GM19240 (cell line): Measurements from ENCODE around the gene TNFRSF12A.
"Not testable (repeated sequence)": the region's sequence is repeated elsewhere in the genome, so short reads cannot be mapped to it uniquely, and the experiment has no call there.

ENCODE experiments used
- DNase-seq: peaks from one replicate; pipeline ENCODE4 v3.0.0; 2011; ENCODE audit warnings: low spot score; ENCODE audit not compliant: insufficient read length

TNFRSF12A gene

DNA sequence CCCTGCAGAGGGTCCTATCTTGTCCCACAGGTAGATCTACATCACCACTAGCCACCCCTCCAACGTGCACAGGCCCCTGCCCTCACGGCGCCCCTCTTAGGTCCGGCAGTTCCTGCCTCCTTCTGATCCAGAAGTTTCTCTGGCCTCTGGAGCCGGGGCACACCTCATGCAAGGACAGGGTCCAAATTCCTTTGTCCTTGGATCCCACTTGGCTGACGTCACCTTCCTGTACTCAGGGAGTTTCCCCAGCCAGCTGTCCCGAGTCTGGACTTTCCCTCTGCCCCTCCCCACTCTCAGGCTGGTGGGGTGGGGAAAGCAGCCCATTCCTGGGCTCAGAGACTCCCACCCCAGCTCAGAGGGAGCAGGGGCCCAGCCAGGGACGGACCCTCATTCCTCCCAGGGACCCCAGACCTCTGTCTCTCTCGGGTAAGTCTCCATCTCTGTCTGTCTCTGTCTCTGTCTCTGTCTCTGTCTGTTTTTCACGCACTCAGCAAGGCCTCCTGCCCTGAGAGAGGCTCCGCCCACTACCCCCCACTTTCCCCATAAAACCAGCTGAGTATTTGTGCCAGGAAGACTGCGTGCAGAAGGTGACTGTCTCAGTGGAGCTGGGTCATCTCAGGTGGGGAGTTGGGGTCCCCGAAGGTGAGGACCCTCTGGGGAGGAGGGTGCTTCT, 45.0 kb downstream of the TNFRSF12A start, which contains the start of gene IL32:
TSS of gene IL32 (plus strand) at position 572 of the 673 bp plus-strand sequence. CDS start 172 bp downstream, outside the sequence.
- no peak for DNase-seq

- DNase-seq: no peak
Observed at GRCh38 chr16:3065742-3066439, 45.7 kb downstream of the TNFRSF12A start.

- DNase-seq: no peak
Observed at GRCh38 chr16:3066440-3066748, 46.2 kb downstream of the TNFRSF12A start.

DNA sequence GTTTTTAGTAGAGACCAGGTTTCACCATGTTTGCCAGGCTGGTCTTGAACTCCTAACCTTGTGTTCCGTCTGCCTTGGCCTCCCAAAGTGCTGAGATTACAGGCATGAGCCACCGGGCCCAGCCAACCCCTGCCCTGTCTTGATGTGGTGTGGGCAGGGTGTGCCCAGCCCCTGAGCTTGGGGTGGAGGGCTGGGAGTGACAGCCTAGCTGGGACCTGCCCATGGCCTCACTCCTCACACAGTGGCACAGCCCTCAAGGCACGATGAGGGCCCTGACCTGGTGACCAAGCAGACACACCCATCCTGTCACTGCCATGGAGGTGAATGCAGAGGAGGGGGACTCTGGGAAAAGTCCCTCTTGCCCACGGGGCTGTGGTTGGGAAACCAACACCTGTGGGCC, 48.3 kb downstream of the TNFRSF12A start:
- DNase-seq: no peak

DNA sequence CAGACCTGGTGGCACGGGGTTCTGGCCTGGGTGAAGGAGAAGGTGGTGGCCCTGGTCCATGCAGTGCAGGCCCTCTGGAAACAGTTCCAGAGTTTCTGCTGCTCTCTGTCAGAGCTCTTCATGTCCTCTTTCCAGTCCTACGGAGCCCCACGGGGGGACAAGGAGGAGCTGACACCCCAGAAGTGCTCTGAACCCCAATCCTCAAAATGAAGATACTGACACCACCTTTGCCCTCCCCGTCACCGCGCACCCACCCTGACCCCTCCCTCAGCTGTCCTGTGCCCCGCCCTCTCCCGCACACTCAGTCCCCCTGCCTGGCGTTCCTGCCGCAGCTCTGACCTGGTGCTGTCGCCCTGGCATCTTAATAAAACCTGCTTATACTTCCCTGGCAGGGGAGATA, 49.0 kb downstream of the TNFRSF12A start:
- DNase-seq: not testable (repeated sequence)

DNA sequence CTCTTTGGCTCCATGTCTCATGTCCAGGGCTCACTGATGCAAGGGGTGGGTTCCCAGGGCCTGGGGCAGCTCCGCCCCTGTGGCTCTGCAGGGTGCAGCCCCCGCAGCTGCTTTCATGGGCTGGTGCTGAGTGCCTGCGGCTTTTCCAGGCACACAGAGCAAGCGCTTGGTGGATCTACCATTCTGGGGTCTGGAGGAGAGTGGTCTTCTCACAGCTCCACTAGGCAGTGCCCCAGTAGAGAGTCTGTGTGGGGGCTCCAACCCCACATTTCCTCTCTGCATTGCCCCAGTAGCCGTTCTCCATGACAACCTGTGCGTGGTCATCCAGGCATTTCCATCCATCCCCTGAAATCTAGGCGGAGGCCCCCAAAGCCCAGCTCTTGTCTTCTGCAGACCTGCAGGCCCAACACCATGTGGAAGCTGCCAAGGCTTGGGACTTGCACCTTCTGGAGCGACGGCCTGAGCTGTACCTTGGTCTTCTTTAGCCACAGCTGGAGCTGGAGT, 50.5 kb downstream of the TNFRSF12A start:
- no peak for DNase-seq

- no peak for DNase-seq
Observed at GRCh38 chr16:3071655-3072054, 51.5 kb downstream of the TNFRSF12A start.
